Neuron (in vitro differentiated cells): ENCODE data around the gene CTR9.

Source experiments
- H2AFZ ChIP-seq: one replicate; pipeline ENCODE4 v1.6.1; 2013; ENCODE audit warnings: low read depth, mild to moderate bottlenecking, inconsistent platforms, low read length, moderate library complexity
- H3K27me3 ChIP-seq: one replicate; pipeline ENCODE4 v1.6.1; 2013; ENCODE audit warnings: low read length; ENCODE audit not compliant: insufficient read depth
- H3K36me3 ChIP-seq: one replicate; pipeline ENCODE4 v1.6.1; 2013; ENCODE audit warnings: low read length; ENCODE audit not compliant: insufficient read depth
- H3K4me1 ChIP-seq: one replicate; pipeline ENCODE4 v1.6.1; 2013; ENCODE audit warnings: low read length; ENCODE audit not compliant: insufficient read depth
- H3K4me3 ChIP-seq: 2 replicates; pipeline ENCODE4 v1.5.1; 2013; ENCODE audit warnings: mild to moderate bottlenecking, low read length, moderate library complexity
- H3K9me3 ChIP-seq: one replicate; pipeline ENCODE4 v1.6.1; 2013; ENCODE audit warnings: low read length

Gene CTR9

GRCh38 chr11:10750838-10751580 is at the start of gene CTR9:
CTR9 (plus strand) TSS chr11:10751246; CDS start chr11:10751413, 167 bp downstream.
- H3K27me3 ChIP-seq, result no peaks in the 10 kb centered on the region
- peaks cover 5% of the 10 kb centered on the region for H3K4me1 ChIP-seq
- H3K36me3 ChIP-seq, result peaks cover 23% of the 10 kb centered on the region
- H3K4me3 ChIP-seq, result peak within 1 kb of the TSS; percentile 94
- H2AFZ ChIP-seq, result peak within 1 kb of the TSS; percentile 77
- H3K9me3 ChIP-seq, result no peaks in the 10 kb centered on the region

- Histone ChIP-seq H3K4me3 (no peak overlapping the region), H3K27me3 (no peaks in the 10 kb centered on the region), H2AFZ (no peak overlapping the region), H3K36me3 (no peaks in the 10 kb centered on the region), H3K9me3 (no peaks in the 10 kb centered on the region), H3K4me1 (no peaks in the 10 kb centered on the region)
These were observed 49.1 kb upstream of the CTR9 start for GRCh38 chr11:10701982-10702381.

GRCh38 chr11:10708131-10708530 is 42.9 kb upstream of the CTR9 start:
- Histone ChIP-seq H2AFZ (no peak overlapping the region), H3K9me3 (no peaks in the 10 kb centered on the region), H3K4me1 (no peaks in the 10 kb centered on the region), H3K4me3 (no peak overlapping the region), H3K27me3 (no peaks in the 10 kb centered on the region), H3K36me3 (no peaks in the 10 kb centered on the region)

- no peaks in the 10 kb centered on the region for H3K4me1 ChIP-seq
- no peaks in the 10 kb centered on the region for H3K36me3 ChIP-seq
- no peak overlapping the region for H2AFZ ChIP-seq
- H3K27me3 ChIP-seq, result no peaks in the 10 kb centered on the region
- H3K9me3 ChIP-seq, result no peaks in the 10 kb centered on the region
- H3K4me3 ChIP-seq, result no peak overlapping the region
These were observed 41.6 kb upstream of the CTR9 start for GRCh38 chr11:10709299-10710086.

- Histone ChIP-seq H3K27me3 (no peaks in the 10 kb centered on the region), H3K4me3 (no peak overlapping the region), H3K4me1 (no peaks in the 10 kb centered on the region), H3K9me3 (no peaks in the 10 kb centered on the region), H2AFZ (no peak overlapping the region), H3K36me3 (no peaks in the 10 kb centered on the region)
These were observed 35.5 kb upstream of the CTR9 start for GRCh38 chr11:10715571-10715970.

GRCh38 chr11:10716122-10716521 is 34.9 kb upstream of the CTR9 start:
- no peak overlapping the region for H3K4me3 ChIP-seq
- H3K36me3 ChIP-seq, result no peaks in the 10 kb centered on the region
- H3K9me3 ChIP-seq, result no peaks in the 10 kb centered on the region
- no peaks in the 10 kb centered on the region for H3K27me3 ChIP-seq
- H3K4me1 ChIP-seq, result no peaks in the 10 kb centered on the region
- no peak overlapping the region for H2AFZ ChIP-seq

GRCh38 chr11:10716543-10717259 is 34.3 kb upstream of the CTR9 start:
- no peaks in the 10 kb centered on the region for H3K4me1 ChIP-seq
- no peak overlapping the region for H2AFZ ChIP-seq
- no peaks in the 10 kb centered on the region for H3K9me3 ChIP-seq
- no peaks in the 10 kb centered on the region for H3K36me3 ChIP-seq
- no peak overlapping the region for H3K4me3 ChIP-seq
- H3K27me3 ChIP-seq, result no peaks in the 10 kb centered on the region

- Histone ChIP-seq H3K9me3 (no peaks in the 10 kb centered on the region), H3K27me3 (no peaks in the 10 kb centered on the region), H2AFZ (no peak overlapping the region), H3K4me1 (no peaks in the 10 kb centered on the region), H3K36me3 (no peaks in the 10 kb centered on the region), H3K4me3 (no peak overlapping the region)
These were observed 31.4 kb upstream of the CTR9 start for GRCh38 chr11:10719616-10720015.

- no peak overlapping the region for H3K4me3 ChIP-seq
- H3K36me3 ChIP-seq, result no peaks in the 10 kb centered on the region
- no peak overlapping the region for H2AFZ ChIP-seq
- no peaks in the 10 kb centered on the region for H3K9me3 ChIP-seq
- no peaks in the 10 kb centered on the region for H3K27me3 ChIP-seq
- no peaks in the 10 kb centered on the region for H3K4me1 ChIP-seq
These were observed 30.1 kb upstream of the CTR9 start for GRCh38 chr11:10720881-10721376.

DNA sequence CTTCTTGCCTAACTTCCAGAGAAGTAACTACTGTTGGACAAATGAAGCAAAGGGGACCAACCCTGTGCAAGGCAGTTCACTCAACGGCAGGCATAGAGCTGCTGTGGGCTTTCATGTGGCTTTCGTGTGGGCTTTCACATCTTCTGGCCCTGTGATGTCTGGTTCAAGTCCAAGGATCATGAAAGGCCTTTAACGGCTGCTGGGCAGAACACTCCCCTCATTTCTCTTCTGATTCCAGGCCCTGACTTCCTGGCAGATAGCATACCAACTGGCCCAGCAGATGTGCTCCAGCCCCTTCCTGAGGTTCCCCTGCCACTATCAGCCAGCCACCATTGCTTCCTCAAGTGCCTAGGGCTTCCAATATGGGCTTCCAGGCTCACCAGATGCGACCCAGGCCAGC is 28.7 kb upstream of the CTR9 start:
- H3K4me3 ChIP-seq, result no peak overlapping the region
- H3K9me3 ChIP-seq, result no peaks in the 10 kb centered on the region
- H2AFZ ChIP-seq, result no peak overlapping the region
- no peaks in the 10 kb centered on the region for H3K36me3 ChIP-seq
- H3K27me3 ChIP-seq, result no peaks in the 10 kb centered on the region
- H3K4me1 ChIP-seq, result no peaks in the 10 kb centered on the region

DNA sequence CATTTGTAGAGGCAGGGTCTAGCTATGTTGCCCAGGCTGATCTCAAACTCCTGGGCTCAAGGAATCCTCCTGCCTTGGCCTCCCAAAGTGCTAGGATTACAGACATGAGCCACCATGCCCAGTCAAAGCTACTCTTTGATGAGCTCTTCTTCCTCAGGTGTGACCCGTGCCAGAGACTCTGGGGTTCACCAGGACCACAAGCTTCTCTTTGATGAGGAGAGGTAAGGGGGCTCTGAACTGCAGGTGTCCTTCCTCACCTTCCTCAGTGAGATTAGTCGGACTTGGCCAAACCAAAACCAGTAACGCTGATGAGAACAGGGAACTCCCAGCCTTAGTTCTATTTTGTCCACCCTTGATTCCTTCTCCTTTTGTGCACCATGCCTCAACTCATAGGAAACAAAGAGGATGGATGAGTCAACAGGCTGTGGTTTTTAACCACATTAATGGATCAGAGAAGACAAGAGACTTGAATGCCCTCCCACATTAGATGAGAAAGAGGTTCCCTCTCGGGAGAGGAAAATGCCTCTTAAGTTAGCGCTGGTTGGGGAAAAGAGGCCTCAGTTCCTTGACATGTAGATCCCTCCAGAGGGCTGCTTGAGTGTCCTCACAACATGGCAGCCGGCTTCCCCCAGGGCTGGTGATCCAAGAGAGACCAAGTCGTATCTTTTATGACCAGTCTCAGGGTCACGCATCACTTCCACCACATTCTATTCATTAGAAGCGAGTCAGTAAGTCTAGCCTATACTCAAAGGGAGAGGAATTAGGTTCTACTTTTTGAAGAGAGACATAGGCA is 25.7 kb upstream of the CTR9 start:
- Histone ChIP-seq H3K9me3 (no peaks in the 10 kb centered on the region), H2AFZ (no peak overlapping the region), H3K4me3 (no peak overlapping the region), H3K36me3 (no peaks in the 10 kb centered on the region), H3K4me1 (no peaks in the 10 kb centered on the region), H3K27me3 (no peaks in the 10 kb centered on the region)

GRCh38 chr11:10725907-10726253 is 25.2 kb upstream of the CTR9 start:
- H3K27me3 ChIP-seq, result no peaks in the 10 kb centered on the region

More at GRCh38 chr11:10725907-10726253, 25.2 kb upstream of the CTR9 start:
- Histone ChIP-seq H3K4me3 (no peak overlapping the region), H3K9me3 (no peaks in the 10 kb centered on the region), H2AFZ (no peak overlapping the region), H3K4me1 (no peaks in the 10 kb centered on the region), H3K36me3 (no peaks in the 10 kb centered on the region)
